Uterus (tissue), 2 donors: ENCODE data around the gene SOHLH1.

Experiments
- CTCF ChIP-seq, 4 experiments: fragments of 200-600 bp in 2 of 4; fragments of 450-650 bp in 2 of 4; sonication (generic) in 2 of 4; IDR thresholded peaks; one replicate each; pipeline ENCODE4 v1.5.1; 2016 to 2019; ENCODE audit warnings: antibody characterized with exemption in 4 of 4, mild to moderate bottlenecking in 2 of 4, moderate library complexity in 1 of 4
- POLR2A ChIP-seq, 2 donors: fragments of 450-650 bp; IDR thresholded peaks; one replicate each; pipeline ENCODE4 v1.6.1; 2016; ENCODE audit warnings: antibody characterized with exemption in 2 of 2, mild to moderate bottlenecking in 1 of 2, moderate library complexity in 1 of 2

- TF ChIP-seq POLR2A (IDR thresholded peaks at IDR 0.05): no peak
- no peak for TF ChIP-seq CTCF (IDR thresholded peaks at IDR 0.05)
Measured at GRCh38 chr9:135736272-135736978, 37.1 kb upstream of the SOHLH1 start.
